Measurements from ENCODE around the gene TMCC1.

TMCC1 gene

DNA sequence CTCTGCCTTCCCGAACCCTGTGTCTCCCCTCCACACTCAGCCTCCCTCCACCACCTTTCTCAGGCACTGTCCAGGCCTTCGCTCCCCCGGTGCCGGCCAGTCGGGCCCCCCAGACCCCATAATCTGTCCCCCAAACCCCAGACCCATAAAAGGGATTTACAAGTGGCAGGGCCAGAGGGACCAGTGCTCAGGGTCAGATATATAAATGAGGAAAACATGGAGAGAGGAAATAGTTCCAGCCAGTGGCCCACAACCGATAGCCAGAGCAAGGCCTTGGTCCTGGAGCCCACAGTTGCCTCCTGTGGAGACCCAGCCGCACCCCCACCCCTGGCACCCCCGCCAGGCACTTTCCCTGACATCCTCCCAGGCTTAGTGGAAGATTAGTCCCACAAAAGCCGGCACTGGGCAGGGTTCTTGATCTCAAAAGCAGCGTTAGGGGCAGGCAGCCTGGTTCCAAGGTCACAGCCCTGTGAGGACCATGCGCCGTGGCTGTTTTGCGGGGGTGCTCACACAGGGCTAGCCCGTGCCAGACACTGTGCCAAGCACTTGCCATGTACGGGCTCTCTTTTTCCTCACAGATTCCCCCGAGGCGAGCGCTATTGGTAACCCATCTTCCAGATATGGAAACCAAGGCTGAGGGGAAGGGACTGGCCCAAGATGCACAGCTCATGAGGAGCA is 286.0 kb downstream of the TMCC1 start:
- no peak for DNase-seq

DNA sequence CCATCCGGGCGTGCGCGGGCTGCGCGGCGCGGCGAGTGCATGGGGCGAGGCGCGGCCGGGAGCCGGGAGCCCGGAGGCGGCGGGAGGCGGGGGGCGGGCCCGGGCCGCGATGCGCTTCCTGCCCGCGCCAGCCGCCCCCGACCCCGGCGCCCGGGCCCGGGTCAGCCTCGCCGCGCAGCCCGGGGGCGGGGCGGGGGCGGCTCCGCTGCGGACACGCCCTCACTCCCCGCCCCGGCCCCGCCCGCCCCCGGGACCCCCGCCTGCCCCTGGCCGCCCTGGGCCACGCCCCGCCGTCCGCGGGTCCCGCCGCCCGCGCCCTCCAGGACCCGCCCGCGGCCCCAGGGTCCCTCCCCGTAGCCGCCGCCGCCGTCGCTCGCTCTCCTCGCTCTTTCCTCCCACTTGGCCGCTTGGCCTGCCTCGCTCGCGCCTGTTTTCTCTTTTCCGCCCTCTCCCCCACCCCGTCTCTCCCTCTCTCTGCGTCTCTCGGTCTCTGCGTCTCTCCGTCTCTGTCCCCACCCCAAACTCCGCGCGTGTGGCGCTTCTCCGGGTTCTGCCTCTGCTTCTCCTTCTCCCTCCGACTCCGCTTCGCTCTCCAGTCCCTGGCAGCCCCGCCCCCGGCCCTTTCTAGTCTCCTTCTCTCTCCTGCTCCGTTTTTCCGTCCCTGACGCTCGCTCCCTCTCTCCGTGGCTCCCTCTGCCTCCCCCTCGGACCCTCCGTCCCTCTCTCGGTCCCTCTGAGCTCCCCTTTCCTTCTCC is 286.7 kb downstream of the TMCC1 start, which contains the start of gene PLXND1:
Gene PLXND1 (minus strand): TSS at position 41 of the 755 bp plus-strand sequence. CDS start 37 bp downstream, at position 4.
- DNase-seq = peak; percentile 53

DNA sequence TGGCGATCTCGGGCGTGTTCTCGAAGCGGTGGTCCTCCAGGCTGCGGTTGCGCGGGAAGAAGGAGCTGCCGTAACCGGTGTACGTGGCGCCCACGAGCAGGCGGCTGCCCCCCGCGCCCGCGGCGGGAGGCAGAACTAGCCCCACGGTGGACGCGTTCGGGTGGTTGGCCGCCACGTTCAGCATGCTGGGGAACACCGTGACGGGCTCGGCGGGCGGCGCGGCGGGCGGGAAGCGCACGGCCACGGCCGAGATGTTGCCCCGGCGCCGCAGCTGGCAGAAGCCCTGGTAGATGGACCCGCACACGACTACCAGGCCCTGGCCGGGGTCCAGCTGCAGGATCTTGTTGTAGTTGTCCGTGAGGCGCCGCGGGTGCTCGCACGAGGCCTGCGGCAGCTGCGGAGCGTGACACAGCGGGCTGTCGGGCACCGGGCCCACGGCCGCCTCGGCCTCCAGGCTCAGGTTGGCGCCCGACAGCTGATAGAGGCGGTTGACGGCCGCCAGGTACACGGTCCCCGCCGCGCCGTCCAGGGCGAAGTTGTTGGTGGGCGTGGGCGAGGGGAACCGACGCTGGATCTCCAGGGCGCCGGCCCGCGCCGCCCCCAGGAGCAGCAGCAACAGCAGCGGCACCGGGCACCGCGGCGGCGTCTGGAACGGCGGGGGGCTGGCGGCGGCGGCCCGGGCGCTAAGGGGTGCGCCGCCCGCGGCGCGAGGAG is 287.4 kb downstream of the TMCC1 start:
- DNase-seq = peak; percentile 35

DNA sequence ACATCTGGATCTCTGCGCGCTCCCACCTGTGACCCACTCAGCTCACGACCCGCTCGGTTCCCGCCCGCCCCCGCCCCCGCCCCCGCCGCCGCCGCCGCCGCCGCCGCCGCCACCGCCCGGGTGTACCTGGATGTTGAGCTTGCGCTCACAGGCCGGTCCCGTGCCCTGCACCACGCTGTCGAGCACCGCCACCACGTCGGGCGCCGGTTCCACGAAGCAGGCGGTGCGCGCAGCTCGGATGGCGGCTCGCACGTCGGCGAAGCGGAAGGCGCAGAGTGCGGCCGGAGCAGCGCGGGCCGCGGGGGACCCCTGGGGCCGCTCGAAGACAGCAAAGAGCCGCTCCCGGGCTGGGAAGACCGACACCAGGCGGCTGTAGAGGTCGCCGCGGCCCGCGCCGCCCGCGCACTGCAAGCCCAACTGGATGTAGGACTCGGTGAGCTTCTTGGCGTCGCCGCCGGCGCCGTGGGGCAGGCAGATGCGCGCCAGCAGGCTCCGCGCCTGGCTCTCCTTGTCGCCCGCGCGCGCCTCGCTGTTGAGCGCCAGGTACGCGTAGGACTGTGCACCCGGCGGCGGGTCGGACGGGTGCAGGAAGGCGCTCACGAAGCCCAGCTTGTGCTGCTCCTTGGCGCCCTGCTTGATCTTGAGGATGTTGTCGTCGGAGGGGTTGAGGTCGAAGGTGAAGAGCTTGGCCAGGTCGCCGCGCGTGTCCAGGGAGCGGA is 288.1 kb downstream of the TMCC1 start:
- peak; percentile 52 for DNase-seq

- no peak for DNase-seq
These were observed 288.7 kb downstream of the TMCC1 start for GRCh38 chr3:129604767-129605166.

DNA sequence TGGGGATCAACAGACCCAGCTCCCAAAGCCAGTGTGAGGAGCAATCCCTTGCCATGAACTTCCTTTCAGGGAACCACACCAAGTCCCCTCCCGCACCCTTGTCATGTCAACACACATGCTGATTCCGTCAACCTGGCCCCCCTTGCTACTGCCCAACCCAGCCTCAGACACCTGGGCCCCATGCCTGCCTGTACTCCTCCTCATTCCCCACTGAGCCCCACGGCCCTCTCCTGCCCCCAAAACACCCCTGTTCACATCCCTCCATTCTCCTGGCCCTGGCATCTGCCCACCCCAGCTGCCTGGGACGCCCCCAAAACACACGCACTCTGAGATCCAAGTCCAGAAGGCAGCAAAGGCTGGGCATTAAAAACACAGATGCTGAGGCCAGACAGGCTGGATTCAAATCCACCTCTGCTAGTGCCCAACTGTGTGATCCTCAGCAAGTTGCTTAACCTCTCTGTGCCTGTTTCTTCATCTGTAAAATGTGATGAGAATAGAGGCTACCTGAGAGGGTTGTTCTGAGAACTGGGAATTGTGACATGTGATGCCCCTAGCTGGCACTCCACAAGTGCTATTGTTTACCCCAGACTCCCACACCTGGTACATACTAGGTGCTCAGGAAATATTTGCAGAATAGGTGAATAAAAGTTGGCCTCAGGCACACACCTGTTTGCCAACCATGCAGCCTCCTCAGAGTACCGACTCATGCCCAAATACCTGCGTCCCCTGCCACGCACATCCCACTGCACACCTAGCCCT is 289.3 kb downstream of the TMCC1 start:
- DNase-seq = no peak

DNA sequence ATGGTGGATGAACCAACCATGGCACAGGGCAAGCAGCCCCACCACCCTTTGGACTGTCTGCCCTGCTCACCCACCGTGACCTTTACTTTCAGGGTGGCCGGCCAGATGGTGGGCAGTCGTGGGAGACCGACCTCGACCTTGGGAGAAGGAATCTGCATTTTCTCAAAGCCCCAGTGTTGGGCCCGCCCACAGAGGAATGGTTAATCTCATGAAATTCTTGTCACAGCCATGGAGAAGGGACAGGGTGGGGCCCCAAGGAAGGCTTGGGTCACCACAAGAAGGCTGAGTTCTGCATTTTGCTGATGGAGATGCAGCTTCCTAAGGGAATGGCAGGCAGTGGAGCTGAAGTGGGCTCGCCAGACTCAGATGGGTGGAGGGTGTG is 290.0 kb downstream of the TMCC1 start:
- no peak for DNase-seq

- no peak for DNase-seq
These were observed 290.6 kb downstream of the TMCC1 start for GRCh38 chr3:129602730-129603560.

- no peak for DNase-seq
These were observed 291.2 kb downstream of the TMCC1 start for GRCh38 chr3:129602309-129602708.

DNA sequence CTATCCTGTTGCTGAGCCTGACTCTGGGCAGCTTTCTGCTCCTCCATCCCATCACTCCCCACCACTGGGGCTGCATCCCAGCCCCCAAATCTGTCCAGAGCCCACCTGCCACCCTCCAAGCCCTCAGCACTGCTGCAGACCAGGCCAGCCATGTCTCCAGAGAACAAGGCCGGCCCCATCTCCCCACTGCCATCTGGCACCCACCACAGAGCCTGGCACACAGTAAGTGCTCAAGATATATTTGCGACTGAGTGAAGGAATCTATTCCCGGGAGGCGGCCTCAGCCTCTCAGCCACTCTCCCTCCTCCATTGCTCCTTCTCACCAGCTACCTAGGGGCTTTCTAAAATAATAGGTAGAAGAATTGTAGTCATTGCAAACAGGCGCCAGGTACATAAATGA is 291.8 kb downstream of the TMCC1 start:
- DNase-seq = no peak

DNA sequence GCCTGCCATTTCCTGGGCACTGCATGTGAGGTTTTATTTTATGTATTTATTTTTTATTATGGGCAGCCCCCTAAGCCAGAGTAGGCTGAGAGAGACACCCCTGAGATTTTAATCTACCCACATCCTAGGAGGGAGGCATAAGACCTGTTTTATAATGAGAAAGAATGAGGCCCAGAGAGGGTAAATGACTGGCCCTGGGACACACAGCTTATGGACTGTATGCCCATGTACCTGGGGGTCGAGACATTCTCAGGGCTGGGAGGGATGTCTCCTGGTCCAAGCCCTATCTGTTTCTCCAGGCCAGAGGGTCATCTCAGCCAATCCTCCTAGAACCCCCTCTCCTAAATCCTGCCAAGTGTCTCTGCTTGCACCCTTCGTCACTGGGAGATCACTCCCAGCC is 293.2 kb downstream of the TMCC1 start:
- no peak for DNase-seq

DNA sequence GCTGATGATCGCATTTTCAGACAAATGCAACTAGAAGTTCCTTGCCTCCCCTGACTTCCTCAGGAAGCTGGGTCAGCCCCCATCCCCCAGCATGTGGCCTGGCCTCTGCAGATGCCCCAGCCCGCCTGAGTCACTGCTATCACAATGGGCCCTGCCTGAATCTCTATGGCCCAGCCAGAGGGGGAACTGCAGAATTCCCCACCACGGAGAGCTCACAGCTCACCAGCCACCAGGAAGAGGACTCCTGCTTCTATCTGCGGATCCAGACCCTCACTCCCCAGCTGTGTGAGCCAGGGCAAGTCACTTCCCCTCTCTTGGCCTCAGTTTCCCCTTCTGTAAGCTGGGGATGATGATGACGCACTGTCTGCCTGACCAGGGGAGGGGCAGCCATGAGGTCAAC is 293.9 kb downstream of the TMCC1 start:
- DNase-seq = no peak

GRCh38 chr3:129599073-129599472 is 294.4 kb downstream of the TMCC1 start:
- no peak for DNase-seq

- DNase-seq = no peak
These were observed 295.0 kb downstream of the TMCC1 start for GRCh38 chr3:129598484-129598883.

DNA sequence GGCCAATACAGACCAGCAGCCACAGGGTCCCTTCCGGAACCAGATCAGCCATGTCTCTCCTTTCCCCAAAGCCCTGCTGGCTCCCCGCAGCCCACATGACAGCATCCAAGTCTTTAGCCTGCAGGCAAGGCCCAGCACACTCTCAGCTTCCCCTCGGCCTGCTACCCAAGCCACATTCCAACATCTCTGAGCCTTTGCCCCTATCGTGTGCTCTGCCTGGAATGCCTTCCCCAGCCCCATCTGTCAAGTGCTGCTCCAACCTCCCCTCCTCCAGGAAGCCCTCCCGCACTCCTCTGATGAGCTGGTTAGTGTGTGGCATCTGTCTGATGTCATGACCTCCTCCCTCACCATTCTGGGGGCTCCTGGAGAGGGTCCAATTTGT is 295.5 kb downstream of the TMCC1 start:
- no peak for DNase-seq

All from activated CD8-positive, alpha-beta memory T cell treated with anti-CD3 and anti-CD28 coated beads, Interleukin-2, amount 50 U/mL, for 4 hours (primary cell).